GM19395 (cell line): ENCODE results near the gene ERP44.
"Not testable (repeated sequence)": the region's sequence is repeated elsewhere in the genome, so short reads cannot be mapped to it uniquely, and the experiment has no call there.

Source experiments
- ATAC-seq: cut with Tn5 transposase; IDR thresholded peaks from one replicate; pipeline ENCODE4 v1.9.1; 2021; ENCODE audit warnings: mild to moderate bottlenecking, moderate library complexity; ENCODE audit not compliant: unreplicated experiment

Gene ERP44

GRCh38 chr9:100070104-100071041 lies 28.4 kb downstream of the ERP44 start:
- no peak for ATAC-seq

DNA sequence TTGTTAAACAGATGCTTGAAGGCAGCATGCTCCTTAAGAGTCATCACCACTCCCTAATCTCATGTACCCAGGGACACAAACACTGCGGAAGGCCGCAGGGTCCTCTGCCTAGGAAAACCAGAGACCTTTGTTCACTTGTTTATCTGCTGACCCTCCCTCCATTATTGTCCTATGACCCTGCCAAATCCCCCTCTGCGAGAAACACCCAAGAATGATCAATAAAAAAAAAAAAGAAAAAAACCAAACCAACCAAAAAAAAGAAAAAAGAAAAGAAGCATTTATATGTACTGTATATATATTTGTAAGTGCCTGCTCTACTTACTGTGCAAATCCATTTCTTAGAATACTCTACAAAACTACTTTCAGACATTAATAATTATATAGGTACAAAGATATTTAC lies 29.7 kb downstream of the ERP44 start:
- ATAC-seq, result not testable (repeated sequence)

DNA sequence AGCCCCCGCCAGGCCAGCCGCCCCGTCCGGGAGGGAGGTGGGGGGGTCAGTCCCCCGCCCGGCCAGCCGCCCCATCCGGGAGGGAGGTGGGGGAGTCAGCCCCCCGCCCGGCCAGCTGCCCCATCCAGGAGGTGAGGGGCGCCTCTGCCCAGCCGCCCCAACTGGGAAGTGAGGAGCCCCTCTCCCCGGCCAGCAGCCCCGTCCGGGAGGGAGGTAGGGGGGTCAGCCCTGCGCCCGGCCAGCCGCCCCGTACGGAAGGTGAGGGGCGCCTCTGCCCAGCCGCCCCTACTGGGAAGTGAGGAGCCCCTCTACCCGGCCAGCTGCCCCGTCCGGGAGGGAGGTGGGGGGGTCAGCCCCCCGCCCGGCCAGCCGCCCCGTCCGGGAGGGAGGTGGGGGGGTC lies 30.8 kb downstream of the ERP44 start:
- ATAC-seq, result not testable (repeated sequence)

GRCh38 chr9:100066539-100066938 lies 32.3 kb downstream of the ERP44 start:
- peak; percentile 66 for ATAC-seq

- ATAC-seq, result no peak
These were observed 33.8 kb downstream of the ERP44 start for GRCh38 chr9:100064872-100065581.

DNA sequence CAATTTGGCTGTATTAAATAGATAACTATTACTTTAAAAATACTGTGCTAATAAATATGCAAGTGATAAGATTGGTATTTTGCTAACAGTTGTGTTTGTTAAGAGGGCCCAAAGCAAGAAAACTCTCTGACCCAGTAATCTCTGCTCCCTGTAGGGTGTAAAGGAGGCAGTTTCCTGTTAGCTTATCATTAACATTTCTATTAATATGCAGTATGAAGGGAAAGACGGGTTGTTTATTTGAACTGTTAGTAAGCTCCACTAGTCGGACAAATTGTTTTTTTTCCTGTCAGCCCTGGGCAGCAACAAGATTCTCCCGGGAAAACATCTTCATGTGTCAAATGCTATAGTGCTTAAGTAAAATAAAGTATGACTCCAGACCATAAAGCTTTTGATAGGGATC lies 35.6 kb downstream of the ERP44 start:
- no peak for ATAC-seq

- not testable (repeated sequence) for ATAC-seq
These were observed 36.1 kb downstream of the ERP44 start for GRCh38 chr9:100062683-100063082.

- ATAC-seq, result peak; percentile 87
These were observed 39.9 kb downstream of the ERP44 start for GRCh38 chr9:100058699-100059579.

DNA sequence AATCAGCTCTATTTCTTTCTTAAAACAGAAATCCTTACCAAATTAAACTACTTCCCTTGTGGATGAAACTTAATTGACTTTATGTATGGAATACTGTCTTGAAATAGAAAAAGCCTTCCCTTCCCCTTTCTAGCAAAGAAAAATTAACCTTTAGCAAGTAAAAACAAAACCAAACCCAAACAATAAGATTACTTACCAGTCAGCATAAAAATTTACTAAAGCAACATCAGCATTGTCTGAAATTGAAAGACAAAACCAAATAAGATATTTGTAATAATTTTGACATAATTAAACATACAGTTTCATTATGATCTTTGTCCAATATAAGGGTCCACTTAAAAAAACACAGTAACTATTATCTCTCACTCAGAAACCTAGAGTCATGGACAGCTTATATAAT lies 41.2 kb downstream of the ERP44 start:
- no peak for ATAC-seq

- no peak for ATAC-seq
These were observed 42.2 kb downstream of the ERP44 start for GRCh38 chr9:100056561-100056960.

GRCh38 chr9:100052375-100052774 lies 46.4 kb downstream of the ERP44 start:
- no peak for ATAC-seq

- ATAC-seq, result no peak
These were observed 49.2 kb downstream of the ERP44 start for GRCh38 chr9:100049551-100049950.

- ATAC-seq, result no peak
These were observed 60.3 kb downstream of the ERP44 start for GRCh38 chr9:100038472-100038871.

DNA sequence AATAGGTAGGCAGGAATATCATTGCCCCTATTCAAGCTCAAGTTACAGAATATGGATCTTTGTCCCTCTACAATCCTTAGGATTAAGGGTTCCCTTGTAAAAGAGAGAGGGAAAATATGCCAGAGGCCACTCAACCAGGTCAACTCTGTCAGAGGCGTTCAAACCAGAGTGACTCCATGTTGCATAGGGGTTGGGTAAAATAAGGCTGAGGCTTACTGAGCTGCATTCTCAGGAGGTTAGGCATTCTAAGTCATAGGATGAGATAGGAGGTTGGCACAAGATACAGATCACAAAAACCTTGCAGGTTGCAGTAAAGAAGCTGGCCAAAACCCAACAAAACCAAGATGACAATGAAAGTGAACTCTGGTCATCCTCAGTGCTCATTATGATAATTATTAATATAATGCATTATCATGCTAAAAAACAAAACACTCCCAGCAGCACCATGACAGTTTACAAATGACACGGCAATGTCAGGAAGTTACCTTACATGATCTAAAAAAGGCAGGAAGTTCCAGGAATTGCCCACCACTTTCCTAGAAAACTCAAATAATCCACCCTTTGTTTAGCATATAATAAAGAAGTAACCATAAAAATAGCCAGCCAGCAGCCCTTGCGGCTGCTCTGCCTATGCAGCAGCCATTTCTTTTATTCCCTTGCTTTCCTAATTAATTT lies 64.8 kb downstream of the ERP44 start:
- ATAC-seq, result no peak

GRCh38 chr9:100030548-100030947 lies 68.3 kb downstream of the ERP44 start:
- ATAC-seq, result no peak

DNA sequence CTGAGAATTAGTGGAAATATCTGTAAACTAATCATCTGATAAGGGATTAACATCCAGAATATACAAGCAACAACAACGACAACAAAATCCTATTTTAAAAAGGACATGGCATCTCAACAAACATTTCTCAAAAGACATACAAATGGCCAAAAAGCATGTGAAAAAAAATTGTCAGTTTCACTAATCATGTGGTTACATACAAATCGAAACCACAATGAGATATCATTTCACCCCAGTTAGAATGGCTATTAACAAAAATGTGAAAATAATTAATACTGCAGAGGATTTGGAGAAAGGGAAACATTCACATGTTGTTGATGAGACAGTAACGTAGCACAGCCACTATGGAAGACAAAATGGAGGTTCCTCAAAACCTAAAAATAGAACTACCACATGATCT lies 69.5 kb downstream of the ERP44 start:
- ATAC-seq, result no peak

DNA sequence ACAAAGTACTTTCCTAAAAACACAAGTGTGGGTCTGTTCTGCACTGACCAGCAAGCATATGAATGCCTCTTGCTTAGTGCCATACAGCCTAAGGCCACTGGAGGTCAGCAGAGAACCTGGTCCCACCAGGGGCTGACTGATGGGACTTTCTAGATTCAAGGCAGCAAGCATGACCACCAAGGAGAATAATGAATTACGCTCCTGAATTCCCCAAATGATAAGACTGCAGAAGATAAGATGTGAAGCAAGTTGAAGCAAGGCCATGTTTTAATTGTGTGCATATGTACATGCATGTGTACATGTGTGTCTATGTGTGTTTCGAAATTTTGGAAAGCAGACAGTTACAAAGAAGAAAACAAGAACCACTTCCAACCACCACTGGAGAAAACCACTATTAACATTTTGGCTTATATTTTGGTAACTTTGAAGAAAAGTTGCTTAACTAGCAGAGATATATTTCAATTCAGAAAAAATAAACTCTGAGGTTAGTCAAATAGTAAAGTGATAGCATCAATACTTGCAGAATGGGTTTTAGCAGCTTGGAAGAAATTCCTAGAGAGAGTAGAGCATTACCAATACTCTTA lies 70.5 kb downstream of the ERP44 start:
- peak; percentile 89 for ATAC-seq

GRCh38 chr9:100027543-100027942 lies 71.3 kb downstream of the ERP44 start:
- no peak for ATAC-seq

DNA sequence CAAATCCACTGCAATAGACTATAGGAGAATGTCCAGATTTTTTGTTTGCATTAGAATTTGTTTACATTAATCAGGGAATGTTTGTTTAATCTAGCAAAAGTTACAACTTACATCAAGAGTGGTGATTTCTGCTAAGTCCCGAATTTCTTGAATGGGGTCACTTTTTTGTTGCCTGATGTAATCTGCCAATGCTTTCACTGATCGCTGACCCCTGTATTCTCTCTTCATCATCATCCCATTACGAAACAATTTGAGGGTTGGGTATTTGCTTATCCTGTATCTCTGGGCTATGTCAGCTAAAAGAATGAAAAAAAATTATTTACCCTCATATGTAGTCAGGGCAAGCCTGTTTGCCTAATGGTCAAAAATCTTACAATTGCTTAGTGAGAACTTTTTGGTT lies 76.9 kb downstream of the ERP44 start:
- ATAC-seq, result no peak

- ATAC-seq, result no peak
These were observed 78.5 kb downstream of the ERP44 start for GRCh38 chr9:100020121-100020795.
